Measurements from ENCODE around the gene FOXP1. TPM values are rescaled to one million over a fixed set of nuclear protein-coding genes. Genes with fewer than 3 reads are reported as not detected.

Gene FOXP1
- total and polyA plus RNA-seq, 4 donors: 4.9 to 35.4 (median 32.0) TPM

DNA sequence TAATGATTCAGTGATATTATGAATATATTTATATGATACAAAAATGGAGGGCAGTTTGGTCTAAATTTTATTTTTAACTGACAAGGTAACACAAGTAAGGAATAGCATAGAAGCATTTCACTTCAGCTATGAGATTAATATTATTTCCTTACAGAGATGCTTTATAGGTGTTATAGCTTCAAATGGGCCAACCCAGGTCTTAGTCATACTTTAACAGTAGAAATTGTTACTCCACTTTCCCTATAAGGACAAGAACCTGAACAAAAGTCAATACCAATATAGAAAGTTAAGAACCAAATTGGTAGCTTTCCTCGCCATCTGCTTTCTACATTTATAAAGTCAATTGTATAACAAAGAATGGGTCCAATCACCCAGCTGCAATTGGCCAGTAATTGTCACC is 570.6 kb downstream of the FOXP1 start:
- no peak overlapping the region for H3K27ac ChIP-seq (ENCODE audit: low read depth in 1 of 2, low read length in 2 of 2)
- H3K4me1 ChIP-seq (ENCODE audit: control insufficient read depth in 4 of 4, insufficient read depth in 4 of 4, low read length in 3 of 4): peaks cover 2 to 19% (median 6%) of the 10 kb centered on the region in 4 donors
- peaks cover 0 to 9% (median 5%) of the 10 kb centered on the region in 4 donors for H3K36me3 ChIP-seq (ENCODE audit: control insufficient read depth in 4 of 4, insufficient read depth in 3 of 4, low read depth in 1 of 4, low read length in 3 of 4)
- WGBS: 99% methylated on average over 1 of the region's 1 CpG
- no peak for TF ChIP-seq EGR1 (IDR thresholded peaks at IDR 0.05; ENCODE audit: low read depth in 2 of 2)
- TF ChIP-seq FOXA2 (IDR thresholded peaks at IDR 0.05): no peak
- DNase-seq (ENCODE audit: low spot score): no peak
- H3K9me3 ChIP-seq (ENCODE audit: control insufficient read depth in 4 of 4, low read length in 3 of 4): no peaks in the 10 kb centered on the region
- no peaks in the 10 kb centered on the region for H3K27me3 ChIP-seq (ENCODE audit: control insufficient read depth in 4 of 4, insufficient read depth in 4 of 4, low read length in 3 of 4)
- no peak overlapping the region for H3K4me3 ChIP-seq (ENCODE audit: low read depth in 1 of 3, low read length in 3 of 3)
- H3K9ac ChIP-seq (ENCODE audit: low read depth in 1 of 2, low read length in 2 of 2): no peak overlapping the region

DNA sequence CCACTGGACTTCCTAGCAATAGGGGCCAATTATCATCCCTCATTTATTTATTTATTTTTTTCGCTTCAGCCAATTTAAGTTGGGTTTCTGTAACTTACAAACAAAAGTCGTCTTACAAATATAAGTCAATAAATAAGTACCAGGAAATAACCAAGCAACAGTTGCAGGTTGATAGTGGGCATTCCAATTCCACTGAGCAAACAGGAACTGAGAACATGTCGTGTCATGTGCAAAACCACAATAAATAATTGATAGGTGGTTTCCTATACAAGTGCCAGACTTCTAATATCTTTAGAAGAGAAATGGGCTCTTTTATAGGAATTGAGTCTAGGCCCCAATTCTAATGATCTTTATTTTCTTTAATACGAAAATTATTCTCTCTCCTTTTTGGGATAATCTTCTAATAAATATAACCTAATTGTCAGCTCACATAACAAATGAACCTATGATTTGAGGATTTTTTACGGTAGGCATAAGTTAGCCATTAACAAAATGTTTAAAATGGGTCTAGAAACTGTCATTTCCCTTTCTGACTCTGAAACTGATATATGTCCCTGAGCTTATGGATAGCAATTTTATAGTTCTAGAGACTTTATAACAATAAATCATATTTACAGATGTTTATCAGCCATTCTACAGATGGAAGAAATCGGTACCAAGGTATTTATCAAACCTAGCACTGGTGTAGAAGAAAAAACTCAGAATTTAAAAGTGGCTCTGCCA is 571.8 kb downstream of the FOXP1 start:
- peaks cover 0 to 9% (median 5%) of the 10 kb centered on the region in 4 donors for H3K36me3 ChIP-seq (ENCODE audit: control insufficient read depth in 4 of 4, insufficient read depth in 3 of 4, low read depth in 1 of 4, low read length in 3 of 4)
- WGBS: 70% methylated on average over 6 of the region's 6 CpGs
- no peaks in the 10 kb centered on the region for H3K9me3 ChIP-seq (ENCODE audit: control insufficient read depth in 4 of 4, low read length in 3 of 4)
- H3K27me3 ChIP-seq (ENCODE audit: control insufficient read depth in 4 of 4, insufficient read depth in 4 of 4, low read length in 3 of 4): no peaks in the 10 kb centered on the region
- DNase-seq (ENCODE audit: low spot score): no peak
- no peak for TF ChIP-seq HNF4A (conservative IDR thresholded peaks at IDR 0.05)
- no peak for TF ChIP-seq NR2F2 (IDR thresholded peaks at IDR 0.05)
- no peak for TF ChIP-seq YY1 (IDR thresholded peaks at IDR 0.05)
- TF ChIP-seq HNF4G (IDR thresholded peaks at IDR 0.05): no peak
- H3K27ac ChIP-seq (ENCODE audit: low read depth in 1 of 2, low read length in 2 of 2): no peak overlapping the region
- no peak overlapping the region for H3K9ac ChIP-seq (ENCODE audit: low read depth in 1 of 2, low read length in 2 of 2)
- no peak overlapping the region for H3K4me3 ChIP-seq (ENCODE audit: low read depth in 1 of 3, low read length in 3 of 3)
- H3K4me1 ChIP-seq (ENCODE audit: control insufficient read depth in 4 of 4, insufficient read depth in 4 of 4, low read length in 3 of 4): peaks cover 2 to 24% (median 11%) of the 10 kb centered on the region in 4 donors

DNA sequence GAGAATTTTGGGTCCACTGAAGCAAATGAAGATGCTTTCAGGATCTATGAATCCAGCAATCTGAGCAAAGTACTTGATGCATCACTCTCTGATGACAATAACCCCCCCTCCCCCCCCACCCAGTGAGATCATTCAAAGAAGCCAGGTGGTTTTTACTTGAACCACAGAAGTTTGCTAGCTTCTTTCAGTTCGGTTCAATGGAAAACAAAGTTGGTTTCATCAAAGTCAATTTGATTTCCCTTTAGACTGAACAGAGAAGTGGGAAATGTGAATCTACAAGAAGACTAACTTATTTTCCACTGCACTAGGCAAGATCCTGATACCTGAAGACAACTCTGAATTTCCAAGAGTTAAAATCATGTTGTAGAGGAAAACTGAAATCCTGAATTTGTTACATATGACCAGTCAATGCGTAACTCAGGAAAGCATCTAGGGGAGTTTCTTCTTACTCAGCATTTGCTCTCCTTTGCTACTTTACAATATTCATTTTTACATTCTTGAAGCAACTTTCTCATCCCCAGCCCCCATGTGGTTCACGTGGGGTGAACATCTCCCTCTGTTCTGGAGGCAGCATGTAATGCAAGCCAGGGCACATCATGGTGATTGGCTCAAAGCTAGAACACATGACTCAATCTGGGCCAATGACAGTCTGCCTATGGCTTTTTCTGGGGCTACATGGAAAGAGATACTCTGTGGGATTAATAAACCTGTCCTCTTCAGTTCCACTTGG is 572.6 kb downstream of the FOXP1 start:
- Histone ChIP-seq H3K27ac (ENCODE audit: low read depth in 1 of 2, low read length in 2 of 2) (peak overlapping the region in 1 of 2 donors; percentile 5), H3K4me1 (ENCODE audit: control insufficient read depth in 4 of 4, insufficient read depth in 4 of 4, low read length in 3 of 4) (peaks cover 1 to 23% (median 11%) of the 10 kb centered on the region in 4 donors), H3K9ac (ENCODE audit: low read depth in 1 of 2, low read length in 2 of 2) (no peak overlapping the region), H3K4me3 (ENCODE audit: low read depth in 1 of 3, low read length in 3 of 3) (no peak overlapping the region), H3K27me3 (ENCODE audit: control insufficient read depth in 4 of 4, insufficient read depth in 4 of 4, low read length in 3 of 4) (no peaks in the 10 kb centered on the region), H3K9me3 (ENCODE audit: control insufficient read depth in 4 of 4, low read length in 3 of 4) (no peaks in the 10 kb centered on the region), H3K36me3 (ENCODE audit: control insufficient read depth in 4 of 4, insufficient read depth in 3 of 4, low read depth in 1 of 4, low read length in 3 of 4) (peaks cover 0 to 9% (median 5%) of the 10 kb centered on the region in 4 donors)
- no peak for DNase-seq (ENCODE audit: low spot score)
- no peak for TF ChIP-seq FOXA2 (IDR thresholded peaks at IDR 0.05)
- TF ChIP-seq, protein P1, sequence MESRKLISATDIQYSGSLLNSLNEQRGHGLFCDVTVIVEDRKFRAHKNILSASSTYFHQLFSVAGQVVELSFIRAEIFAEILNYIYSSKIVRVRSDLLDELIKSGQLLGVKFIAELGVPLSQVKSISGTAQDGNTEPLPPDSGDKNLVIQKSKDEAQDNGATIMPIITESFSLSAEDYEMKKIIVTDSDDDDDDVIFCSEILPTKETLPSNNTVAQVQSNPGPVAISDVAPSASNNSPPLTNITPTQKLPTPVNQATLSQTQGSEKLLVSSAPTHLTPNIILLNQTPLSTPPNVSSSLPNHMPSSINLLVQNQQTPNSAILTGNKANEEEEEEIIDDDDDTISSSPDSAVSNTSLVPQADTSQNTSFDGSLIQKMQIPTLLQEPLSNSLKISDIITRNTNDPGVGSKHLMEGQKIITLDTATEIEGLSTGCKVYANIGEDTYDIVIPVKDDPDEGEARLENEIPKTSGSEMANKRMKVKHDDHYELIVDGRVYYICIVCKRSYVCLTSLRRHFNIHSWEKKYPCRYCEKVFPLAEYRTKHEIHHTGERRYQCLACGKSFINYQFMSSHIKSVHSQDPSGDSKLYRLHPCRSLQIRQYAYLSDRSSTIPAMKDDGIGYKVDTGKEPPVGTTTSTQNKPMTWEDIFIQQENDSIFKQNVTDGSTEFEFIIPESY (IDR thresholded peaks at IDR 0.05): no peak
- TF ChIP-seq, protein P2, sequence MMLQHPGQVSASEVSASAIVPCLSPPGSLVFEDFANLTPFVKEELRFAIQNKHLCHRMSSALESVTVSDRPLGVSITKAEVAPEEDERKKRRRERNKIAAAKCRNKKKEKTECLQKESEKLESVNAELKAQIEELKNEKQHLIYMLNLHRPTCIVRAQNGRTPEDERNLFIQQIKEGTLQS (IDR thresholded peaks at IDR 0.05): no peak
- TF ChIP-seq HNF4A (conservative IDR thresholded peaks at IDR 0.05): no peak
- TF ChIP-seq, protein P3, sequence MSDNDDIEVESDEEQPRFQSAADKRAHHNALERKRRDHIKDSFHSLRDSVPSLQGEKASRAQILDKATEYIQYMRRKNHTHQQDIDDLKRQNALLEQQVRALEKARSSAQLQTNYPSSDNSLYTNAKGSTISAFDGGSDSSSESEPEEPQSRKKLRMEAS (IDR thresholded peaks at IDR 0.05): no peak
- TF ChIP-seq, protein P4, sequence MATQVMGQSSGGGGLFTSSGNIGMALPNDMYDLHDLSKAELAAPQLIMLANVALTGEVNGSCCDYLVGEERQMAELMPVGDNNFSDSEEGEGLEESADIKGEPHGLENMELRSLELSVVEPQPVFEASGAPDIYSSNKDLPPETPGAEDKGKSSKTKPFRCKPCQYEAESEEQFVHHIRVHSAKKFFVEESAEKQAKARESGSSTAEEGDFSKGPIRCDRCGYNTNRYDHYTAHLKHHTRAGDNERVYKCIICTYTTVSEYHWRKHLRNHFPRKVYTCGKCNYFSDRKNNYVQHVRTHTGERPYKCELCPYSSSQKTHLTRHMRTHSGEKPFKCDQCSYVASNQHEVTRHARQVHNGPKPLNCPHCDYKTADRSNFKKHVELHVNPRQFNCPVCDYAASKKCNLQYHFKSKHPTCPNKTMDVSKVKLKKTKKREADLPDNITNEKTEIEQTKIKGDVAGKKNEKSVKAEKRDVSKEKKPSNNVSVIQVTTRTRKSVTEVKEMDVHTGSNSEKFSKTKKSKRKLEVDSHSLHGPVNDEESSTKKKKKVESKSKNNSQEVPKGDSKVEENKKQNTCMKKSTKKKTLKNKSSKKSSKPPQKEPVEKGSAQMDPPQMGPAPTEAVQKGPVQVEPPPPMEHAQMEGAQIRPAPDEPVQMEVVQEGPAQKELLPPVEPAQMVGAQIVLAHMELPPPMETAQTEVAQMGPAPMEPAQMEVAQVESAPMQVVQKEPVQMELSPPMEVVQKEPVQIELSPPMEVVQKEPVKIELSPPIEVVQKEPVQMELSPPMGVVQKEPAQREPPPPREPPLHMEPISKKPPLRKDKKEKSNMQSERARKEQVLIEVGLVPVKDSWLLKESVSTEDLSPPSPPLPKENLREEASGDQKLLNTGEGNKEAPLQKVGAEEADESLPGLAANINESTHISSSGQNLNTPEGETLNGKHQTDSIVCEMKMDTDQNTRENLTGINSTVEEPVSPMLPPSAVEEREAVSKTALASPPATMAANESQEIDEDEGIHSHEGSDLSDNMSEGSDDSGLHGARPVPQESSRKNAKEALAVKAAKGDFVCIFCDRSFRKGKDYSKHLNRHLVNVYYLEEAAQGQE (IDR thresholded peaks at IDR 0.05): no peak
- no peak for TF ChIP-seq RXRA (IDR thresholded peaks at IDR 0.05)
- no peak for TF ChIP-seq EGR1 (IDR thresholded peaks at IDR 0.05; ENCODE audit: low read depth in 2 of 2)
- TF ChIP-seq FOXA1 (IDR thresholded peaks at IDR 0.05): no peak
- no peak for TF ChIP-seq JUND (IDR thresholded peaks at IDR 0.05)
- TF ChIP-seq, protein P5, sequence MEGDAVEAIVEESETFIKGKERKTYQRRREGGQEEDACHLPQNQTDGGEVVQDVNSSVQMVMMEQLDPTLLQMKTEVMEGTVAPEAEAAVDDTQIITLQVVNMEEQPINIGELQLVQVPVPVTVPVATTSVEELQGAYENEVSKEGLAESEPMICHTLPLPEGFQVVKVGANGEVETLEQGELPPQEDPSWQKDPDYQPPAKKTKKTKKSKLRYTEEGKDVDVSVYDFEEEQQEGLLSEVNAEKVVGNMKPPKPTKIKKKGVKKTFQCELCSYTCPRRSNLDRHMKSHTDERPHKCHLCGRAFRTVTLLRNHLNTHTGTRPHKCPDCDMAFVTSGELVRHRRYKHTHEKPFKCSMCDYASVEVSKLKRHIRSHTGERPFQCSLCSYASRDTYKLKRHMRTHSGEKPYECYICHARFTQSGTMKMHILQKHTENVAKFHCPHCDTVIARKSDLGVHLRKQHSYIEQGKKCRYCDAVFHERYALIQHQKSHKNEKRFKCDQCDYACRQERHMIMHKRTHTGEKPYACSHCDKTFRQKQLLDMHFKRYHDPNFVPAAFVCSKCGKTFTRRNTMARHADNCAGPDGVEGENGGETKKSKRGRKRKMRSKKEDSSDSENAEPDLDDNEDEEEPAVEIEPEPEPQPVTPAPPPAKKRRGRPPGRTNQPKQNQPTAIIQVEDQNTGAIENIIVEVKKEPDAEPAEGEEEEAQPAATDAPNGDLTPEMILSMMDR (IDR thresholded peaks at IDR 0.05; ENCODE audit: low read depth, low read length, missing input control): no peak
- no peak for TF ChIP-seq GABPA (IDR thresholded peaks at IDR 0.05 in 1 of 2, conservative IDR thresholded peaks at IDR 0.05 in 1 of 2)
- WGBS: 87% methylated on average over 3 of the region's 3 CpGs
